GM19395 (cell line): ENCODE data around the gene MTG1.
"Not testable (repeated sequence)": the region's sequence is repeated elsewhere in the genome, so short reads cannot be mapped to it uniquely, and the experiment has no call there.

Experiments used
- ATAC-seq: cut with Tn5 transposase; IDR thresholded peaks from one replicate; pipeline ENCODE4 v1.9.1; 2021; ENCODE audit warnings: mild to moderate bottlenecking, moderate library complexity; ENCODE audit not compliant: unreplicated experiment

MTG1 gene

GRCh38 chr10:133377025-133377817 lies 16.7 kb upstream of the MTG1 start:
- no peak for ATAC-seq

- ATAC-seq: no peak
Observed at GRCh38 chr10:133377818-133378250, 16.1 kb upstream of the MTG1 start.

DNA sequence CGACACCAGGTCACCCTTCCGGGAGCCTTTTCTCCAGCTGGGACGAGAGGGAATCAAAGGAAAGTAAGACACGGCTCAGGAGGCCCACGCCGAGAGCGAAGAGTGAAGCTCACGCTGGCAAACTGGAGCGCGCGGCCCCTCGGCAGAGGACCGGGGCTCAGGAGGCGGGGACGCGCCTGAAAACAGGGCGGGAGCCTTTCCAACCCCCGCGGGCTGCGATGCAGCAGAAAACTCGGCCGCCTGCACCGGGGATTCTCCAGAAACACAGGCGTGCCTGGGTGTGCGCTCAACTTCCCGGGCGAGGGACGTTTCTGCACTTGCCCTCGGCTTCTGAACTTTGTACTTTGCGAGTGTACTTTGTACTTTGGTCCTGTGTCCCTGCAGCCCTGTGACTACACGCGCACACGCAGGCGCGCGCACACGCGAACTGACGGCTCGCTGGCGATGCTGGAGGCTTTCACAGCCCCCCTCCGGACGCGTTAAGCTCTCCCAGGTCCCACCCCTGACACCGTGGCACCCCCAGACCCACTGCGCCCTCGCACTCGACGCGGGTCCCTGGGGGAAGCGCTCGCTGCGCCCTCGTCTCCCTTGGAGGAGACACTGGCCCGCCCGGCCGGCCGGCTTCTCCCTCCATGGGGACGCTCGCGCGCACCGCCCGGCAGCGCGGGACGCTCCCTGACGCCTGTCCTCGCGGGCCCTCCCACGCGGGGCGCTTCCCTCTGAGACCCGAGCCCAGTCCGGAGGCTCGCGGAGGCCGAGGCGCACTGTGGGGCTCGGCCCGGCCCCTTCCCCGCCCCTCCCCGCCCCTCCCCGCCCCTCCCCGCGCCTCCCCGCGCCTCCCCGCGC lies 15.5 kb upstream of the MTG1 start:
- ATAC-seq: peak; percentile 35

GRCh38 chr10:133379152-133379800 lies 14.7 kb upstream of the MTG1 start, which contains the start of gene PAOX:
Gene PAOX, plus strand, starts transcription at chr10:133379262. Its CDS starts 55 bp downstream, at chr10:133379317.
- ATAC-seq: peak; percentile 53

GRCh38 chr10:133379801-133380666 lies 13.9 kb upstream of the MTG1 start:
- no peak for ATAC-seq

- no peak for ATAC-seq
Observed at GRCh38 chr10:133381036-133381435, 12.9 kb upstream of the MTG1 start.

GRCh38 chr10:133383551-133383950 lies 10.4 kb upstream of the MTG1 start:
- no peak for ATAC-seq

GRCh38 chr10:133384071-133384470 lies 9.9 kb upstream of the MTG1 start:
- no peak for ATAC-seq

DNA sequence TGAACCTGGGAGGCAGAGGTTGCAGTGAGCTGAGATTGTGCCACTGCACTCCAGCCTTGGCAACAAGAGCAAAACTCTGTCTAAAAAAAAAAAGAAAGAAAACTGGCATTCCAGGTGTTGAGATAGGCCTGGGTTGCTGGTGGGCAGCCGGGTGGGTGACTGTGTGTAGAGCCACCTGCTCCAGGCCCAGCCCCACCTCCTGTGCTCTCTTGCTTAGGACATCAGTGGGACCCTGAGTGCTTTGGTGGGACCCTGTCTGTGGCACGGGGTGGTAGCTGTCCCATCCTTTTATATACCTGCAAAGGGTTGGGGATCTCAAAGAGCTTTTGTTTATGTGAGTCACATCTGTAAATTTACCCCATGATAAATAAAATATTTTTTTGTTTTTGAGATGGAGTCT lies 8.7 kb upstream of the MTG1 start:
- no peak for ATAC-seq

DNA sequence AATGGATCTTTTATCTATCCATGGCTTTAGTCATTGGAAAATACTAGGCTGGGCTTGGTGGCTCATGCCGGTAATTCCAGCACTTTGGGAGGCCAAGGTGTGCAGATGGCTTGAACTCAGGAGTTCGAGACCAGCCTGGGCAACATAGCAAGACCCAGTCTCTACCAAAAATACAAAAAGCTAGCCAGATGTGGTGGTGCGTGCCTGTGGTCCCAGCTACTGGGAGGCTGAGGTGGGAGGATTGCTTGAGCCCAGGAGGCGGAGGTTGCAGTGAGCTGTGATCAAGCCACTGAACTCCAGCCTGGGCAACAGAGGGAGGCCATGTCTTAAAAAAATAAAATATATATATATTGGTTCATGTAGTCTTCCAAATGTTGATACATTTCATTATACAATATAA lies 7.0 kb upstream of the MTG1 start:
- not testable (repeated sequence) for ATAC-seq

DNA sequence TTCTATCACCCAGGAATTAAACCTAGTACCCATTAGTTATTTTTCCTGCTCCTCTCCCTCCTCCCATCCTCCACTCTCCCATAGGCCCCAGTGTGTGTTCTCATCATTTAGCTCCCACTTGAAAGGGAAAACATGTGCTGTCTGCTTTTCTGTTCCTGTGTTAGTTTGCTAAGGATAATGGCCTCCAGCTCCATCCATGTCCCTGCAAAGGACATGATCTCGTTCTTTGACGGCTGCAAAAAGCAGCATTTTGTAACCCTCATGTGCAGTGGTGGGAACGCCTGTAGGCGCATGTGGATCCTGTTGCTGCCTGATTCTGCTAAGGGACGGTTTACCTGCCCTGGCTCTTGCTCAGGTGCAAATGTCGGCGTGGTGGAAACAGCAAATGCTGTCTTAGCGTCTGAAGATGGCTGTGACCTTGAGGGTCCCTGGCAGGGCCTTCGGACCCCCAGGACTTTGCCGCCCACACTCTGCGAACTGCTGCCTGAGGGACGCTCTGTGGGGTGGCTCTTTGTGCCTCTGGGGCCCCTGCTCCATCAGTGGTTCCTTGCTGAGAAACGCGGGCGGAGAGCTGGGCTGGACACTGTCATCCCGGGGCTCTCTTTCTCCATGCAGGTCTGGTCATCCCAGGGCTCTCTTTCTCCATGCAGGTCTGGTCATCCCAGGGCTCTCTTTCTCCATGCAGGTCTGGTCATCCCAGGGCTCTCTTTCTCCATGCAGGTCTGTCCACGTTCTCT lies 5.6 kb upstream of the MTG1 start:
- ATAC-seq: no peak

- peak; percentile 85 for ATAC-seq
Observed at GRCh38 chr10:133388973-133389818, 4.8 kb upstream of the MTG1 start.

- ATAC-seq: no peak
Observed at GRCh38 chr10:133390597-133391248, 3.2 kb upstream of the MTG1 start.

DNA sequence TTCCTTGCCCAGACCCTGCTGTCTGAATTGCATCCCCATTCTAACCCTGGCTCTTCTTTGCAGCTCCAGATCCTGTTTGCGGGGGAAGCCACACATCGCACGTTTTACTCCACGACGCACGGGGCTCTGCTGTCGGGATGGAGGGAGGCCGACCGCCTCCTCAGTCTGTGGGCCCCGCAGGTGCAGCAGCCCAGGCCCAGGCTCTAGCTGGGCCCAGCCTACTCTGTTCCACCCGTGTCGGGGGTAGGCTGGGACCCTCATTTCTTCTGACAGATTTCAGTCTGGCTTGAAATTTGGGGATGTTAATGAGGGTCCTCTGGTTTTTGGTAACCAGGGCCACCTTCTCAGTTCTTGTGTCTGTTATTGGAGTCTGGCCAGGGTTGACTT lies 2.7 kb upstream of the MTG1 start:
- no peak for ATAC-seq

DNA sequence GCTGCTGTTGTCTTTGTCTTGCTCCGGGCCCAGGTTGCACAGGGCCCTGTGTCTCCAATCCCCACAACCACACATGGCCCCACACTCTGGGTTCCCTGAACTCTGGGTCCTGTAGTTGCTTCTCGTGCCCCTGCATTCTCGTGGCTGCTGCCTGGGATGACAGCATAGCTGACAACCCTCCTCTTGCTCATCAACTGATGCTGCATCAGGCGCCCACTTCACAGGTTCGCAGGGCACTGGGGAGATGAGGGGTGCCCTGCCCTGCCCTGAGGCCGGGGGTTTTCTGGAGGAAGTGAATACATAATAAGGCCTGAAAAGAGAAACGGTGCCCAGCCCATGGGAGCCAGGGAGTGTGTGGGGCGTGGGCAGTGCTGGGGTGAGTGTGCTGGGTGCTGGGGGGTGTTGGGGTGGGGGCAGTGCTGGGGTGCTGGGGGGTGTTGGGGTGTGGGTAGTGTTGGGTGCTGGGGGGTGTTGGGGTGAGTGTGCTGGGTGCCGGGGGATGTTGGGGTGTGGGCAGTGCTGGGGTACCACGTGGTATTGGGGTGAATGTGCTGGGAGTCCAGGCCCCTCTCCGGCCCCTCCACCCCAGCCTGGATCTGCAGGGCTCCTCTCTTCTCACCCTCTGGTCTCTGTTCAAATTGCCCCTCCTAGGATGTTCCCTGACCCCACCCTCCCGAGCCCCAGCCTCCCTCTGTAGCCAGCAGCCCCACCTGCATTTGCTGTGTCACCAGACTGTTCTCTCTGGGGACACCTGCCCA lies 2.0 kb upstream of the MTG1 start:
- ATAC-seq: no peak

- no peak for ATAC-seq
Observed at GRCh38 chr10:133393401-133394063, 425 bp upstream of the MTG1 start.

DNA sequence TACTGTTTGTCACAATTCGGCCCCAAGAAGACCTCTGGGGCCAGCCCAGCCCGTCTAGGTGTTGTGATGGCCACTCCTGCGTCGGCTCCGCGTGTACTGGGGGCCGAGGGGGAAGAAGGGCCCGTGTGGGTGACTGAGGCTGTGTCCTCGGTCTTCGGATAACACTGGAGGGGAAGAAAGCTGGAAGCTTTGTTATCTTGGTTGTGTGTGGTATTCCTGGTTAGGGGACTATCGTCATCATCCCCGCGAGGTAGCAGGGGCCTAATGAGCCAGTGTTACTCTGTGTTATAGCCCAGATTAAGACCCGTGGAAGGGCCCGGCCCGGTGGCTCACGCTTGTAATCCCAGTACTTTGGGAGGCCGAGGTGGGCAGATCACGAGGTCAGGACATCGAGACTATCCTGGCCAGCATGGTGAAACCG lies 854 bp downstream of the MTG1 start:
- no peak for ATAC-seq
